Kidney (tissue), 14 donors: ENCODE data around the gene PCDHB3. TPM values are rescaled to one million over a fixed set of nuclear protein-coding genes. Genes with fewer than 3 reads are reported as not detected.
A peak's percentile ranks its signal among the peaks of the same experiment; 100 is the strongest.
"Not testable (repeated sequence)": the region's sequence is repeated elsewhere in the genome, so short reads cannot be mapped to it uniquely, and the experiment has no call there.

Experiments
- DNase-seq, 5 donors: peaks; one replicate each; pipeline ENCODE4 v3.0.0-alpha.2; 2013 to 2020
- FAIRE-seq: peaks from 2 replicates; lab custom pipeline; 2012; peaks lifted over from hg19 to GRCh38; lab: Jason Lieb, UNC
- H3K27ac ChIP-seq, 2 donors: one replicate each; pipeline ENCODE4 v1.7.0; 2013; ENCODE audit warnings: low read depth in 2 of 2, low read length in 2 of 2, inconsistent platforms in 1 of 2
- H3K27me3 ChIP-seq: one replicate; pipeline ENCODE4 v1.7.1; 2013; ENCODE audit warnings: low read length, inconsistent platforms; ENCODE audit not compliant: control insufficient read depth, insufficient read depth
- H3K36me3 ChIP-seq, 3 donors: one replicate each; pipeline versions ENCODE4 v1.7.0 to v1.7.1; 2013; ENCODE audit warnings: low read length in 3 of 3, control low read depth in 1 of 3, inconsistent platforms in 1 of 3; ENCODE audit not compliant: insufficient read depth in 3 of 3, control insufficient read depth in 2 of 3
- H3K4me1 ChIP-seq, 3 donors: one replicate each; pipeline versions ENCODE4 v1.7.0 to v1.7.1; 2013; ENCODE audit warnings: low read length in 3 of 3, inconsistent platforms in 1 of 3, low read depth in 1 of 3; ENCODE audit not compliant: control insufficient read depth in 2 of 3, insufficient read depth in 2 of 3
- H3K4me3 ChIP-seq, 3 donors: one replicate each; pipeline versions ENCODE4 v1.7.0 to v1.8.1; 2013; ENCODE audit warnings: low read length in 3 of 3, control low read depth in 1 of 3, inconsistent platforms in 1 of 3
- H3K9ac ChIP-seq, 3 donors: one replicate each; pipeline versions ENCODE4 v1.7.0 to v1.7.1; 2013; ENCODE audit warnings: low read length in 3 of 3, control low read depth in 1 of 3, inconsistent platforms in 1 of 3
- H3K9me3 ChIP-seq, 3 donors: one replicate each; pipeline versions ENCODE4 v1.7.0 to v1.7.1; 2013; ENCODE audit warnings: low read length in 3 of 3, control low read depth in 1 of 3, inconsistent platforms in 1 of 3; ENCODE audit not compliant: control insufficient read depth in 2 of 3, insufficient read depth in 1 of 3
- CTCF ChIP-seq: IDR thresholded peaks from 3 replicates; pipeline ENCODE4 v1.5.1; 2012; ENCODE audit warnings: mild to moderate bottlenecking, moderate library complexity, borderline replicate concordance; ENCODE audit not compliant: insufficient read depth; ENCODE audit errors: extremely low read depth
- intact Hi-C: fragments of 100-400 bp; cut with DNase I; formaldehyde crosslinking; loops from one replicate; pipeline ENCODE4 v1.11.1; 2022
- polyA plus RNA-seq: library from polyadenylated mRNA; stranded (reverse); fragments of 350-450 nt; fragmentation: Illumina TruSeq; extraction: RNeasy Lipid Tissue Mini Kit (QIAGEN cat#74804); gene quantifications from one replicate; pipeline ENCODE4 v1.2.3, GENCODE V29; 2014; ENCODE audit warnings: low read depth, low replicate concordance; ENCODE audit not compliant: insufficient read depth
- total RNA-seq: library from RNA; stranded (reverse); fragmentation: NEBNext Ultra II Directional; extraction: Animal tissue kit (Norgen Biotek cat#: 25700); gene quantifications from one replicate; pipeline ENCODE4 v1.2.1, GENCODE V29; 2021
- donor health status: control.
- donor health status: control.
- donor health status: control.
- donor health status: control.
- donor health status: control.
- donor health status: DM: yes; HTN: yes; CAD: no.
- donor health status: Normal renal cell carcinoma (clear cell type).

The PCDHB3 gene
- total and polyA plus RNA-seq, 2 donors from 2014 or later = 2.3 to 3.1 TPM

DNA sequence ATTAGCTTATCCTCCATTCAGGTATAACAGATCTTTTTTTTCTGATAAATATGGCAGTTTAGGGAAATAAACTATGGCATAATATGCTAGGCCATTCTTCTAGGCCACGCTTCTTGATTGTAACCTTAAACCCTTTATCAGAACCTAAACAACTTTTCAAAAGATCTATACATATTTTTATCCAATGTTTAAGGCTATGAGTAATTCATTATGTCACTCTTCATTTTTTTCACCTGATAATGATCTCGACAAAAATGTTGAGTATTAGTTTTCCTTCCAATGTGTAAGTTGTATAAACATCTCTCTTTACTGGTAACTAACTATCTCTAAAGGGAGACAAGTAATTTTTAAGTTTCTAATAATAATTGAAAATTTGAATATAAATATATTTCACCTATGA lies 19.0 kb downstream of the PCDHB3 start:
- Histone ChIP-seq H3K27me3 (no peaks in the 10 kb centered on the region), H3K4me3 (no peak overlapping the region), H3K36me3 (no peaks in the 10 kb centered on the region), H3K9me3 (peaks cover 0 to 24% (median 8%) of the 10 kb centered on the region in 3 donors), H3K4me1 (no peaks in the 10 kb centered on the region), H3K9ac (no peak overlapping the region), H3K27ac (no peak overlapping the region)
- intact Hi-C loops = no loop called here
- FAIRE-seq = no peak
- TF ChIP-seq CTCF = no peak
- no peak for DNase-seq

DNA sequence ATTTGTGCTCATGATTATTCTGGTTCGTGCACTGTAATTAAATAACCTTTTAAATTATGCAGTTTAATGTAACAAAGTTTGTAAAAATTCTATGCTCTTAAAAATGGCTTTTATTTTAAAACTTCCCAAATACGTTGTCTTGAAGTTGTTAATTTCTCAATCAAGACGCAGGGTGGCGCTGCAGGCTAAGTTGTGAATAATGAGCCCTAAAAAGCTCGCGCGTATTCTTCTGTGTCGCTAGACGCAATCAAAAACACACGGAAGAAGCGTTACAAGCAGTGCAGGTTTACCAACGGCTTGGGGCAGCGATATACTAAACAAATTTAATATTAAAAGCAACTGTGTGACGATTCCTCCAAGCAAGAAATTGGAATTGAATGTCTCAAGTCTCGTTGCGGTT lies 21.3 kb downstream of the PCDHB3 start, which contains the start of gene PCDHB4:
TSS of gene PCDHB4 (plus strand) at position 256 of the 400 bp plus-strand sequence. CDS start 181 bp downstream, outside the sequence.
- no peak within 1 kb of the TSS for H3K9ac ChIP-seq
- no peak within 1 kb of the TSS for H3K27ac ChIP-seq
- peak in 2 of 5 donors; percentile 0 to 52 for DNase-seq
- H3K36me3 ChIP-seq = no peaks in the 10 kb centered on the region
- no peak for FAIRE-seq
- no peaks in the 10 kb centered on the region for H3K4me1 ChIP-seq
- peak within 1 kb of the TSS; percentile 31 to 61 (median 35) for H3K4me3 ChIP-seq
- H3K9me3 ChIP-seq = peaks cover 0 to 20% (median 6%) of the 10 kb centered on the region in 3 donors
- TF ChIP-seq CTCF = peak; percentile 23
- intact Hi-C loops = no loop called here
- H3K27me3 ChIP-seq = no peaks in the 10 kb centered on the region

DNA sequence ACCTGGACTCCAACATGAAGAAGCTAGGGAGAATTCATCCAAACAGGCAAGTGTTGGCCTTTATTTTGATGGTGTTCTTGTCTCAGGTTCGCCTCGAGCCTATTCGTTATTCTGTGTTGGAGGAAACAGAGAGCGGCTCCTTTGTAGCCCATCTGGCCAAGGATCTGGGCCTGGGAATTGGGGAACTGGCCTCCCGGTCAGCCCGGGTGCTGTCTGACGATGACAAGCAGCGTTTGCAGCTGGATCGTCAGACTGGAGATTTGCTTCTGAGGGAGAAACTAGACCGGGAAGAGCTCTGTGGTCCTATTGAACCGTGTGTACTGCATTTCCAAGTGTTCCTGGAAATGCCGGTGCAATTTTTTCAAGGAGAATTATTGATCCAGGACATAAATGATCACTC lies 21.7 kb downstream of the PCDHB3 start:
- no peak for FAIRE-seq
- H3K9ac ChIP-seq = no peak overlapping the region
- peak in 3 of 5 donors; percentile 1 to 18 (median 3) for DNase-seq

DNA sequence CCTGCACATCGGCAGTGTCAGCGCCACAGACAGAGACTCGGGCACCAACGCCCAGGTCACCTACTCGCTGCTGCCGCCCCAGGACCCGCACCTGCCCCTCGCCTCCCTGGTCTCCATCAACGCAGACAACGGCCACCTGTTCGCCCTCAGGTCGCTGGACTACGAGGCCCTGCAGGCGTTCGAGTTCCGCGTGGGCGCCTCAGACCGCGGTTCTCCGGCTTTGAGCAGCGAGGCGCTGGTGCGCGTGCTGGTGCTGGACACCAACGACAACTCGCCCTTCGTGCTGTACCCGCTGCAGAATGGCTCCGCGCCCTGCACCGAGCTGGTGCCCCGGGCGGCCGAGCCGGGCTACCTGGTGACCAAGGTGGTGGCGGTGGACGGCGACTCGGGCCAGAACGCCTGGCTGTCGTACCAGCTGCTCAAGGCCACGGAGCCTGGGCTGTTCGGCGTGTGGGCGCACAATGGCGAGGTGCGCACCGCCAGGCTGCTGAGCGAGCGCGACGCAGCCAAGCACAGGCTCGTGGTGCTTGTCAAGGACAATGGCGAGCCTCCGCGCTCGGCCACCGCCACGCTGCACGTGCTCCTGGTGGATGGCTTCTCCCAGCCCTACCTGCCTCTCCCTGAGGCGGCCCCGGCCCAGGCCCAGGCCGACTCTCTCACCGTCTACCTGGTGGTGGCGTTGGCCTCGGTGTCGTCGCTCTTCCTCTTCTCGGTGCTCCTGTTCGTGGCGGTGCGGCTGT lies 23.3 kb downstream of the PCDHB3 start:
- intact Hi-C loops, H3K9ac ChIP-seq, H3K27me3 ChIP-seq, H3K4me3 ChIP-seq, H3K36me3 ChIP-seq, H3K4me1 ChIP-seq, FAIRE-seq, H3K27ac ChIP-seq: not testable (repeated sequence)
- DNase-seq = peak in 1 of 5 donors; percentile 37
- peaks cover 0 to 15% (median 6%) of the 10 kb centered on the region in 3 donors for H3K9me3 ChIP-seq

More for the DNA sequence above, 21.7 kb downstream of the PCDHB3 start:
- Histone ChIP-seq H3K27me3 (no peaks in the 10 kb centered on the region), H3K4me3 (peak overlapping the region; percentile 31 to 61 (median 35)), H3K36me3 (no peaks in the 10 kb centered on the region), H3K4me1 (no peaks in the 10 kb centered on the region), H3K27ac (no peak overlapping the region), H3K9me3 (peaks cover 0 to 15% (median 6%) of the 10 kb centered on the region in 3 donors)
- intact Hi-C loops = no loop called here
- no peak for TF ChIP-seq CTCF
